ENCODE measurements around the gene RNF213. TPM values are rescaled to one million over a fixed set of nuclear protein-coding genes. Genes with fewer than 3 reads are reported as not detected.

RNF213 gene
- total RNA-seq, 1 experiment from 2014 or later = 44.5 TPM

DNA sequence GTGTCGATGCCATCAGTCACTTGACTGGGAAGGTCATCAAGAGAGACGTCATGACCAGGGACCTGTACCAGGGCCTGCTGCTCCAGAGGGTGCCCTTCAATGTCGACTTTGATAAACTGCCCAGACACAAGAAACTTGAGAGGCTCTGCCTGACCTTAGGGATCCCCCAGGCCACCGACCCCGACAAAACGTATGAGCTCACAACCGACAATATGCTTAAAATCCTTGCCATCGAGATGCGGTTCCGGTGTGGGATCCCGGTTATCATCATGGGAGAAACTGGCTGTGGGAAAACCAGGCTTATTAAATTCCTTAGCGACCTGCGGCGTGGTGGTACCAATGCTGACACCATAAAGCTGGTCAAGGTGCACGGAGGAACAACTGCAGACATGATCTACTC is 84.7 kb downstream of the RNF213 start:
- TSS peak; percentile 25 for BruUV-seq (replicated peaks)

More for the DNA sequence above, 84.7 kb downstream of the RNF213 start:
- Histone ChIP-seq H3K9me3 (ENCODE audit: control insufficient read depth in 1 of 2, insufficient read depth in 1 of 2, low read depth in 1 of 2, low read length in 2 of 2) (no peaks in the 10 kb centered on the region), H3K36me3 (ENCODE audit: control insufficient read depth in 1 of 2, insufficient read depth in 2 of 2, low read length in 2 of 2) (peaks cover 12 to 32% of the 10 kb centered on the region in 2 experiments; a peak in 3 of 4 replicates), H3K4me1 (ENCODE audit: control insufficient read depth in 1 of 2, insufficient read depth in 2 of 2, low read length in 2 of 2) (no peaks in the 10 kb centered on the region), H2AFZ (ENCODE audit: low read depth, low read length, poor library complexity, severe bottlenecking) (no peak overlapping the region), H3K4me3 (replicated peaks in 1 of 2; ENCODE audit: low read depth in 1 of 2, low read length in 2 of 2) (no peak overlapping the region), H3K27me3 (ENCODE audit: insufficient read depth, low read length) (no peaks in the 10 kb centered on the region), H3K79me2 (ENCODE audit: insufficient read depth, low read length) (no peaks in the 10 kb centered on the region), H4K20me1 (ENCODE audit: insufficient read depth) (no peaks in the 10 kb centered on the region), H3K4me2 (ENCODE audit: low read length) (no peak overlapping the region), H3K27ac (ENCODE audit: low read depth, low read length) (no peak overlapping the region), H3K9ac (ENCODE audit: low read length) (no peak overlapping the region), H3K9me2 (ENCODE audit: insufficient read depth) (no peaks in the 10 kb centered on the region)
- intact Hi-C loops (cut with micrococcal nuclease) = no loop called here
- DNase-seq (ENCODE audit: low read depth, low spot score) (no peak), ATAC-seq (no peak)
- TF ChIP-seq YY1 (IDR thresholded peaks at IDR 0.05; ENCODE audit: extremely low read depth, insufficient replicate concordance, low read depth, low read length) (no peak), CEBPB (IDR thresholded peaks at IDR 0.05; ENCODE audit: low read depth) (no peak), SRF (IDR thresholded peaks at IDR 0.05; ENCODE audit: low read depth) (no peak), CBX3 (IDR thresholded peaks at IDR 0.05; ENCODE audit: low read depth) (no peak), JUND (IDR thresholded peaks at IDR 0.05) (no peak), ZFX (IDR thresholded peaks at IDR 0.05) (no peak)
- TF ChIP-seq, protein P1, sequence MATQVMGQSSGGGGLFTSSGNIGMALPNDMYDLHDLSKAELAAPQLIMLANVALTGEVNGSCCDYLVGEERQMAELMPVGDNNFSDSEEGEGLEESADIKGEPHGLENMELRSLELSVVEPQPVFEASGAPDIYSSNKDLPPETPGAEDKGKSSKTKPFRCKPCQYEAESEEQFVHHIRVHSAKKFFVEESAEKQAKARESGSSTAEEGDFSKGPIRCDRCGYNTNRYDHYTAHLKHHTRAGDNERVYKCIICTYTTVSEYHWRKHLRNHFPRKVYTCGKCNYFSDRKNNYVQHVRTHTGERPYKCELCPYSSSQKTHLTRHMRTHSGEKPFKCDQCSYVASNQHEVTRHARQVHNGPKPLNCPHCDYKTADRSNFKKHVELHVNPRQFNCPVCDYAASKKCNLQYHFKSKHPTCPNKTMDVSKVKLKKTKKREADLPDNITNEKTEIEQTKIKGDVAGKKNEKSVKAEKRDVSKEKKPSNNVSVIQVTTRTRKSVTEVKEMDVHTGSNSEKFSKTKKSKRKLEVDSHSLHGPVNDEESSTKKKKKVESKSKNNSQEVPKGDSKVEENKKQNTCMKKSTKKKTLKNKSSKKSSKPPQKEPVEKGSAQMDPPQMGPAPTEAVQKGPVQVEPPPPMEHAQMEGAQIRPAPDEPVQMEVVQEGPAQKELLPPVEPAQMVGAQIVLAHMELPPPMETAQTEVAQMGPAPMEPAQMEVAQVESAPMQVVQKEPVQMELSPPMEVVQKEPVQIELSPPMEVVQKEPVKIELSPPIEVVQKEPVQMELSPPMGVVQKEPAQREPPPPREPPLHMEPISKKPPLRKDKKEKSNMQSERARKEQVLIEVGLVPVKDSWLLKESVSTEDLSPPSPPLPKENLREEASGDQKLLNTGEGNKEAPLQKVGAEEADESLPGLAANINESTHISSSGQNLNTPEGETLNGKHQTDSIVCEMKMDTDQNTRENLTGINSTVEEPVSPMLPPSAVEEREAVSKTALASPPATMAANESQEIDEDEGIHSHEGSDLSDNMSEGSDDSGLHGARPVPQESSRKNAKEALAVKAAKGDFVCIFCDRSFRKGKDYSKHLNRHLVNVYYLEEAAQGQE (IDR thresholded peaks at IDR 0.05; ENCODE audit: low read depth) = no peak
- TF ChIP-seq, protein P2, sequence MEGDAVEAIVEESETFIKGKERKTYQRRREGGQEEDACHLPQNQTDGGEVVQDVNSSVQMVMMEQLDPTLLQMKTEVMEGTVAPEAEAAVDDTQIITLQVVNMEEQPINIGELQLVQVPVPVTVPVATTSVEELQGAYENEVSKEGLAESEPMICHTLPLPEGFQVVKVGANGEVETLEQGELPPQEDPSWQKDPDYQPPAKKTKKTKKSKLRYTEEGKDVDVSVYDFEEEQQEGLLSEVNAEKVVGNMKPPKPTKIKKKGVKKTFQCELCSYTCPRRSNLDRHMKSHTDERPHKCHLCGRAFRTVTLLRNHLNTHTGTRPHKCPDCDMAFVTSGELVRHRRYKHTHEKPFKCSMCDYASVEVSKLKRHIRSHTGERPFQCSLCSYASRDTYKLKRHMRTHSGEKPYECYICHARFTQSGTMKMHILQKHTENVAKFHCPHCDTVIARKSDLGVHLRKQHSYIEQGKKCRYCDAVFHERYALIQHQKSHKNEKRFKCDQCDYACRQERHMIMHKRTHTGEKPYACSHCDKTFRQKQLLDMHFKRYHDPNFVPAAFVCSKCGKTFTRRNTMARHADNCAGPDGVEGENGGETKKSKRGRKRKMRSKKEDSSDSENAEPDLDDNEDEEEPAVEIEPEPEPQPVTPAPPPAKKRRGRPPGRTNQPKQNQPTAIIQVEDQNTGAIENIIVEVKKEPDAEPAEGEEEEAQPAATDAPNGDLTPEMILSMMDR (IDR thresholded peaks at IDR 0.05 in 2 of 3, conservative IDR thresholded peaks at IDR 0.05 in 1 of 3; ENCODE audit: borderline replicate concordance in 1 of 3, insufficient read depth in 1 of 3, low read depth in 2 of 3, low read length in 2 of 3) = no peak
- ChIA-PET CTCF (no interaction called here), POLR2A (no interaction called here), RAD21 (ENCODE audit: low non-redundant PET in 1 of 2, low total read pairs in 2 of 2, uncharacterized antibody in 2 of 2, unreplicated experiment in 2 of 2) (no interaction called here)
